Transverse colon (tissue), 4 donors: ENCODE data around the gene PRTFDC1. TPM values are rescaled to one million over a fixed set of nuclear protein-coding genes. Genes with fewer than 3 reads are reported as not detected.

Experiments used
- DNase-seq: peaks from one replicate; pipeline ENCODE4 v3.0.0-alpha.2; 2019
- H3K27ac ChIP-seq, 4 donors: fragments of 200-600 bp; sonication (generic); 2 replicates each; pipeline ENCODE4 v1.5.1; 2016 to 2018; ENCODE audit warnings: inconsistent platforms in 4 of 4
- H3K27me3 ChIP-seq: fragments of 200-600 bp; sonication (generic); 2 replicates; pipeline ENCODE4 v1.5.1; 2017; ENCODE audit warnings: inconsistent platforms
- H3K36me3 ChIP-seq, 4 donors: fragments of 200-600 bp; sonication (generic); 2 replicates each; pipeline ENCODE4 v1.5.1; 2017 to 2019; ENCODE audit warnings: inconsistent platforms in 4 of 4
- H3K4me1 ChIP-seq, 4 donors: fragments of 200-600 bp; sonication (generic); 2 replicates each; pipeline ENCODE4 v1.5.1; 2017 to 2020; ENCODE audit warnings: inconsistent platforms in 4 of 4
- H3K4me3 ChIP-seq, 4 donors: fragments of 200-600 bp; sonication (generic); 1 replicate in 1 of 4; 2 replicates in 3 of 4; pipeline versions ENCODE4 v1.5.1 to v1.6.1; 2017 to 2019; ENCODE audit warnings: inconsistent platforms in 4 of 4
- H3K9me3 ChIP-seq, 2 donors: fragments of 200-600 bp; sonication (generic); 2 replicates each; pipeline ENCODE4 v1.5.1; 2017 to 2019; ENCODE audit warnings: inconsistent platforms in 2 of 2
- CTCF ChIP-seq, 5 experiments: fragments of 200-600 bp in 3 of 5; fragments of 450-650 bp in 2 of 5; sonication (generic) in 3 of 5; IDR thresholded peaks; 1 replicate in 2 of 5; 2 replicates in 3 of 5; pipeline ENCODE4 v1.5.1; 2016 to 2017; ENCODE audit warnings: antibody characterized with exemption in 5 of 5, inconsistent platforms in 3 of 5, mild to moderate bottlenecking in 2 of 5, moderate library complexity in 1 of 5
- EP300 ChIP-seq: sonication (generic); formaldehyde crosslinking; IDR thresholded peaks from one replicate; pipeline ENCODE4 v1.6.1; 2017; ENCODE audit warnings: antibody characterized with exemption, low read depth
- POLR2A ChIP-seq: fragments of 450-650 bp; IDR thresholded peaks from one replicate; pipeline ENCODE4 v1.6.1; 2016; ENCODE audit warnings: antibody characterized with exemption, mild to moderate bottlenecking, moderate library complexity
- POLR2AphosphoS5 ChIP-seq, 3 donors: sonication (generic); formaldehyde crosslinking; IDR thresholded peaks; one replicate each; pipeline ENCODE4 v1.6.1; 2016; ENCODE audit warnings: antibody characterized with exemption in 3 of 3
- WGBS, 2 donors: methylation state at CpG; one replicate each; pipeline ENCODE4 v1.1.5; 2018; ENCODE audit warnings: low coverage in 1 of 2; 5-methylcytosine and 5-hydroxymethylcytosine counted together
- in situ Hi-C, 4 donors: fragments of 200-750 bp; cut with MboI; loops; one replicate each; pipeline versions ENCODE4 v1.15.0 to v1.15.1; 2017; ENCODE audit warnings: low sequenced_read_pairs in 3 of 4, low pct_ligation_motif_present in 1 of 4, low pct_unique_long_range_greater_than_20kb in 1 of 4
- intact Hi-C: fragments of 100-400 bp; cut with DNase I; formaldehyde crosslinking; loops from one replicate; pipeline ENCODE4 v1.15.1; 2023; ENCODE audit warnings: low total_unique reads
- total RNA-seq, 4 donors: library from RNA; depleted of rRNA; stranded (reverse); fragments of >200 nt; gene quantifications; one replicate each; pipeline ENCODE4 v1.1.0, GENCODE V29; 2016

Gene PRTFDC1
- total RNA-seq, 4 donors from 2014 or later, result 0.80 to 6.7 (median 4.9) TPM; not detected in 1

GRCh38 chr10:24992512-24993133 is 40.2 kb upstream of the PRTFDC1 start:
- DNase-seq, result no peak
- H3K4me3 ChIP-seq, result no peak overlapping the region
- H3K9me3 ChIP-seq, result no peaks in the 10 kb centered on the region
- WGBS, 2 donors, result 63 to 81% methylated on average over 2 to 3 of the region's 3 CpGs
- intact Hi-C loops (no loop called here), in situ Hi-C loops (loop anchor here in 3 of 4 donors (25.0 kb wide), 1 partner anchor 355 kb away; no protein-coding TSS in a partner anchor)
- no peaks in the 10 kb centered on the region for H3K36me3 ChIP-seq
- no peaks in the 10 kb centered on the region for H3K4me1 ChIP-seq
- no peak overlapping the region for H3K27ac ChIP-seq
- no peaks in the 10 kb centered on the region for H3K27me3 ChIP-seq
- no peak for TF ChIP-seq POLR2A
- no peak for TF ChIP-seq CTCF (IDR thresholded peaks at IDR 0.05)
- no peak for TF ChIP-seq POLR2AphosphoS5 (IDR thresholded peaks at IDR 0.05)
- TF ChIP-seq EP300, result no peak

- 88 to 91% methylated on average over 7 to 13 of the region's 13 CpGs for WGBS, 2 donors
- no peak overlapping the region for H3K4me3 ChIP-seq
- no peak for TF ChIP-seq EP300
- TF ChIP-seq POLR2A, result no peak
- no peak for TF ChIP-seq CTCF (IDR thresholded peaks at IDR 0.05)
- no peak for TF ChIP-seq POLR2AphosphoS5 (IDR thresholded peaks at IDR 0.05)
- in situ Hi-C loops (loop anchor here in 3 of 4 donors (25.0 kb wide), 1 partner anchor 354 kb away; no protein-coding TSS in a partner anchor), intact Hi-C loops (no loop called here)
- H3K4me1 ChIP-seq, result no peaks in the 10 kb centered on the region
- no peak for DNase-seq
- H3K36me3 ChIP-seq, result no peaks in the 10 kb centered on the region
- H3K9me3 ChIP-seq, result no peaks in the 10 kb centered on the region
- no peaks in the 10 kb centered on the region for H3K27me3 ChIP-seq
- no peak overlapping the region for H3K27ac ChIP-seq
These were observed 38.9 kb upstream of the PRTFDC1 start for GRCh38 chr10:24991298-24991697.

- DNase-seq, result no peak
- H3K36me3 ChIP-seq, result no peaks in the 10 kb centered on the region
- 11 to 21% methylated on average over 1 of the region's 1 CpG for WGBS, 2 donors
- no peaks in the 10 kb centered on the region for H3K9me3 ChIP-seq
- TF ChIP-seq CTCF (IDR thresholded peaks at IDR 0.05) (peak in 1 of 5 experiments; percentile 16), POLR2AphosphoS5 (IDR thresholded peaks at IDR 0.05) (no peak)
- H3K4me3 ChIP-seq, result no peak overlapping the region
- no peak overlapping the region for H3K27ac ChIP-seq
- intact Hi-C loops, result no loop called here
- H3K27me3 ChIP-seq, result no peaks in the 10 kb centered on the region
- no peaks in the 10 kb centered on the region for H3K4me1 ChIP-seq
- in situ Hi-C loops, result loop anchor here in 3 of 4 donors (25.0 kb wide), 1 partner anchor 353 kb away; no protein-coding TSS in a partner anchor
These were observed 37.5 kb upstream of the PRTFDC1 start for GRCh38 chr10:24989867-24990266.

GRCh38 chr10:24988831-24989640 is 36.6 kb upstream of the PRTFDC1 start:
- intact Hi-C loops, result no loop called here
- 73 to 100% methylated on average over 5 to 12 of the region's 12 CpGs for WGBS, 2 donors

More at GRCh38 chr10:24988831-24989640, 36.6 kb upstream of the PRTFDC1 start:
- Histone ChIP-seq H3K4me3 (no peak overlapping the region), H3K9me3 (no peaks in the 10 kb centered on the region), H3K4me1 (no peaks in the 10 kb centered on the region), H3K36me3 (no peaks in the 10 kb centered on the region), H3K27ac (no peak overlapping the region), H3K27me3 (no peaks in the 10 kb centered on the region)
- no peak for DNase-seq
- in situ Hi-C loops, result loop anchor here in 3 of 4 donors (25.0 kb wide), 1 partner anchor 352 kb away; no protein-coding TSS in a partner anchor
- TF ChIP-seq CTCF (IDR thresholded peaks at IDR 0.05) (no peak), POLR2AphosphoS5 (IDR thresholded peaks at IDR 0.05) (no peak), POLR2A (no peak), EP300 (no peak)
